Panc1 (cell line): ENCODE data around the gene ERFL. TPM values are rescaled to one million over a fixed set of nuclear protein-coding genes. Genes with fewer than 3 reads are reported as not detected.

ENCODE experiments used
- ATAC-seq: fragments of 200-7000 bp; cut with Tn5 transposase; 2 replicates; pipeline ENCODE4 v1.9.1; 2020; ENCODE audit warnings: mild to moderate bottlenecking, moderate library complexity
- BruUV-seq: library from RNA; stranded (reverse); fragments of 400-500 nt; replicated peaks from 2 replicates; lab custom pipeline; 2021; lab: Mats Ljungman, UMichigan
- CTCF ChIA-PET: fragments of 300-600 bp; sonication (Branson Sonifier 250); formaldehyde crosslinking; loops from one replicate; lab custom pipeline; 2022; ENCODE audit warnings: antibody characterized with exemption; lab: Charles Lee
- POLR2A ChIA-PET: fragments of 300-600 bp; sonication (Branson Sonifier 250); formaldehyde crosslinking; loops from one replicate; lab custom pipeline; 2022; ENCODE audit warnings: antibody characterized with exemption; lab: Charles Lee
- DNase-seq: peaks from one replicate; pipeline ENCODE4 v3.0.0-alpha.2; 2010; ENCODE audit warnings: low read depth, low spot score
- H3K27ac ChIP-seq: 2 replicates; pipeline ENCODE4 v1.5.1; 2011; ENCODE audit warnings: mild to moderate bottlenecking, low read length, inconsistent platforms
- H3K27me3 ChIP-seq: fragments of 200-500 bp; sonication (Bioruptor generic); 2 replicates; pipeline ENCODE4 v1.6.0; 2014; ENCODE audit warnings: low read length, inconsistent platforms; ENCODE audit not compliant: control insufficient read depth, insufficient read depth
- H3K36me3 ChIP-seq: fragments of 200-500 bp; sonication (Bioruptor generic); 2 replicates; pipeline ENCODE4 v1.5.1; 2014; ENCODE audit warnings: inconsistent platforms, mild to moderate bottlenecking, low read length, moderate library complexity; ENCODE audit not compliant: control insufficient read depth, insufficient read depth
- H3K4me1 ChIP-seq: 2 replicates; pipeline ENCODE4 v1.5.1; 2011; ENCODE audit warnings: inconsistent platforms, mild to moderate bottlenecking, low read length, moderate library complexity; ENCODE audit not compliant: control insufficient read depth, insufficient read depth
- H3K4me3 ChIP-seq, 2 experiments: 2 replicates each; pipeline ENCODE4 v1.5.1; 2011 to 2012; ENCODE audit warnings: low read depth in 2 of 2, low read length in 2 of 2, mild to moderate bottlenecking in 2 of 2, inconsistent platforms in 1 of 2, moderate library complexity in 1 of 2
- H3K9me3 ChIP-seq: fragments of 200-500 bp; sonication (Bioruptor generic); 2 replicates; pipeline ENCODE4 v1.5.1; 2014; ENCODE audit warnings: low read depth, mild to moderate bottlenecking, inconsistent platforms, low read length, moderate library complexity; ENCODE audit not compliant: control insufficient read depth, insufficient read depth
- CTCF ChIP-seq: fragments of 450-650 bp; IDR thresholded peaks from 2 replicates; pipeline ENCODE4 v1.5.1; 2017; ENCODE audit warnings: mild to moderate bottlenecking
- POLR2AphosphoS5 ChIP-seq: IDR thresholded peaks from 2 replicates; pipeline ENCODE4 v1.6.1; 2012; ENCODE audit warnings: mild to moderate bottlenecking, low read depth, low read length, moderate library complexity
- REST ChIP-seq, 2 experiments: IDR thresholded peaks; 2 replicates each; pipeline ENCODE4 v1.6.1; 2011 to 2012; ENCODE audit warnings: low read depth in 2 of 2, control low read depth in 1 of 2, low read length in 1 of 2, mild to moderate bottlenecking in 1 of 2, moderate library complexity in 1 of 2; ENCODE audit not compliant: insufficient read depth in 1 of 2
- SIN3A ChIP-seq: IDR thresholded peaks from 2 replicates; pipeline ENCODE4 v1.6.1; 2012; ENCODE audit warnings: low read depth, mild to moderate bottlenecking, low read length, moderate library complexity, borderline replicate concordance; ENCODE audit not compliant: insufficient read depth
- TCF7L2 ChIP-seq: IDR thresholded peaks from 2 replicates; pipeline ENCODE4 v1.6.1; 2011; ENCODE audit warnings: mild to moderate bottlenecking, low read depth, low read length, inconsistent platforms
- in situ Hi-C: cut with HindIII; loops from 2 replicates; pipeline ENCODE4 v1.10.0; 2016; ENCODE audit warnings: low sequenced_read_pairs, low pct_unique_long_range_greater_than_20kb
- intact Hi-C: fragments of 100-400 bp; cut with micrococcal nuclease; formaldehyde crosslinking; loops from one replicate; pipeline ENCODE4 v1.10.0; 2022; ENCODE audit not compliant: unreplicated experiment
- total RNA-seq: library from RNA; stranded (reverse); gene quantifications from one replicate; pipeline ENCODE4 v1.2.1, GENCODE V29; 2021; ENCODE audit not compliant: unreplicated experiment

ERFL gene
- total RNA-seq, 1 experiment from 2014 or later, result 0.18 TPM

- ChIA-PET POLR2A (interaction anchor here (0.5 to 1.0 kb wide), 2 partner anchors 10 to 254 kb away, joined by 4 read pairs; partner anchors contain the start of gene RPS19), CTCF (no interaction called here)
- Histone ChIP-seq H3K4me1 (peaks cover 7% of the 10 kb centered on the region), H3K27ac (no peak overlapping the region), H3K9me3 (no peaks in the 10 kb centered on the region), H3K27me3 (no peaks in the 10 kb centered on the region), H3K36me3 (no peaks in the 10 kb centered on the region; the same call in 1 of the 2 replicates), H3K4me3 (no peak overlapping the region)
- DNase-seq (no peak), ATAC-seq (peak; percentile 13; the same call in 1 of the 2 replicates)
- no peak for TF ChIP-seq REST (IDR thresholded peaks at IDR 0.05; ENCODE audit: insufficient read depth in 1 of 2, low read depth in 2 of 2, low read length in 1 of 2)
- TF ChIP-seq TCF7L2, result no peak
- no peak for TF ChIP-seq SIN3A
- TF ChIP-seq POLR2AphosphoS5, result no peak
- no peak for TF ChIP-seq CTCF
- no TSS peak for BruUV-seq
- intact Hi-C loops (no loop called here), in situ Hi-C loops (no loop called here)
Observed at GRCh38 chr19:41870401-41870873, 57.8 kb downstream of the ERFL start.

GRCh38 chr19:41869374-41869955, 58.8 kb downstream of the ERFL start:
- Histone ChIP-seq H3K9me3 (no peaks in the 10 kb centered on the region), H3K4me3 (no peak overlapping the region), H3K27me3 (no peaks in the 10 kb centered on the region), H3K27ac (no peak overlapping the region), H3K36me3 (peaks cover 3% of the 10 kb centered on the region), H3K4me1 (peaks cover 11% of the 10 kb centered on the region)
- DNase-seq (no peak), ATAC-seq (no peak)
- CTCF ChIA-PET, result no interaction called here
- TF ChIP-seq POLR2AphosphoS5 (peak; percentile 21; the same call in 1 of the 2 replicates), CTCF (no peak)
- no TSS peak for BruUV-seq
- in situ Hi-C loops, result no loop called here
- intact Hi-C loops, result no loop called here
- POLR2A ChIA-PET, result no interaction called here
